Fibroblast of mammary gland (primary cell): ENCODE data around the gene CTNNA3.

Experiments
- DNase-seq: peaks from one replicate; pipeline ENCODE4 v3.0.0-alpha.2; 2010; ENCODE audit warnings: low read depth
- H3K4me3 ChIP-seq: 2 replicates; pipeline ENCODE4 v1.5.1; 2011; ENCODE audit warnings: low read depth, mild to moderate bottlenecking, low read length, moderate library complexity; ENCODE audit not compliant: control insufficient read depth
- TF ChIP-seq, protein P1 (sequence below): conservative IDR thresholded peaks from 2 replicates; pipeline ENCODE4 v1.5.1; 2011; ENCODE audit warnings: low read depth, low read length, inconsistent platforms; ENCODE audit not compliant: control insufficient read depth, insufficient read depth

The CTNNA3 gene

DNA sequence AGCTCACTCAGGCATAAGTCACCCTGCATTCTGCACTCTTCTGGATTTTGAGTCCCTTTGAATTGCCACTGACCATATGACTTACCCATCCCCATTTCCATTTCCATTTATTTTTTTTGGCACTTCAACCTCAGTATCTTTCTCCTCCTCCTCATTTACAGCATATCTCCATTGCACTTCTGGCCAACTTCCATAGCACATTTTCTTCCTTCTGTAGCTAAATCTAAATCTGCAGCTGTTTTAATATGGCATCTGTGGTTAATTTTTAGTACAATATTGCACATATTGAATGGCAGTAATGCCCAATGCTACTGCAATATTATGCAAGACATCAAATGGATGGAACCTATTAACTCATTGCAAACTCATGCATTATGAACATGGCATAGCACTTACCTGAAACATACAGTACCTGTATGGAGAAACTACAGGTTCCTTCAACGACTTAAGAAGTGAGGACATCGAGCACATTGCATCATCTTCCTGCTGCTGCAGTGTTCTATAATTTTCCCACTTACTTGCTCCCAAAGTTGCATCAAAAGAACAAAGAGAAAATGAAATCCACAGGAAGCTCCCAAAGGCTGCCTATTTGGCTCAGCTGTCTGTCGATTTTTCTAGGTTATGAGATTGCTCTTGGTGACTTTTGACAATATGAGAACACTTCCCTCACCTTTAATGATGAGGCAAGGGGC lies 714.5 kb downstream of the CTNNA3 start:
- TF ChIP-seq, protein P1, sequence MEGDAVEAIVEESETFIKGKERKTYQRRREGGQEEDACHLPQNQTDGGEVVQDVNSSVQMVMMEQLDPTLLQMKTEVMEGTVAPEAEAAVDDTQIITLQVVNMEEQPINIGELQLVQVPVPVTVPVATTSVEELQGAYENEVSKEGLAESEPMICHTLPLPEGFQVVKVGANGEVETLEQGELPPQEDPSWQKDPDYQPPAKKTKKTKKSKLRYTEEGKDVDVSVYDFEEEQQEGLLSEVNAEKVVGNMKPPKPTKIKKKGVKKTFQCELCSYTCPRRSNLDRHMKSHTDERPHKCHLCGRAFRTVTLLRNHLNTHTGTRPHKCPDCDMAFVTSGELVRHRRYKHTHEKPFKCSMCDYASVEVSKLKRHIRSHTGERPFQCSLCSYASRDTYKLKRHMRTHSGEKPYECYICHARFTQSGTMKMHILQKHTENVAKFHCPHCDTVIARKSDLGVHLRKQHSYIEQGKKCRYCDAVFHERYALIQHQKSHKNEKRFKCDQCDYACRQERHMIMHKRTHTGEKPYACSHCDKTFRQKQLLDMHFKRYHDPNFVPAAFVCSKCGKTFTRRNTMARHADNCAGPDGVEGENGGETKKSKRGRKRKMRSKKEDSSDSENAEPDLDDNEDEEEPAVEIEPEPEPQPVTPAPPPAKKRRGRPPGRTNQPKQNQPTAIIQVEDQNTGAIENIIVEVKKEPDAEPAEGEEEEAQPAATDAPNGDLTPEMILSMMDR, result no peak
- DNase-seq, result no peak
- no peak overlapping the region for H3K4me3 ChIP-seq

DNA sequence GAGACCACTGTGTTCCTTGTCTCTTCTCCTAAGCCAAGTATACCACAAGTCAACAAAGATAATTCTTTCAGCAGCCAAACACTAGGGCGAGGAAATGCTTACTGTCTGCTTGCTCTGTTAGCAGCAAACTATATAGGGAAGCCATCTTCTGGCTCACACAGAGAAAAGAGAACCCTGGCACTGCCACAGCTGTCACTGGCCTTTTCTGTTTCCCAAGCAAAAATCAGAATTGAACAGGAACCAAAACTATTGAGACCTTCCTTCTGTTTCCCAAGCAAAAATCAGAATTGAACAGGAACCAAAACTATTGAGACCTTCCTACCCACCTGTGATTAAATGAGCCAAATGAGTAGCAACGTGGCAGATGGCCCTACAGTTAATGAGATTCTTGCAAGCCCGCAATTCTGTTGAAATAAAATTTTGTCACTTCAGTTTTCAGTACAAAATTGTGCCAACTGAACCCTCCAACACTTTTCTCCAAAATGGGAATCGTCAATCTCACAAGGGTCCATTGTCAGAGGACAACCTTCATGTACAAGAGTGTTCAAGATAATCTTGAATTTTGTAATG lies 715.7 kb downstream of the CTNNA3 start:
- no peak for DNase-seq
- TF ChIP-seq, protein P1, result no peak
- H3K4me3 ChIP-seq, result no peak overlapping the region

DNA sequence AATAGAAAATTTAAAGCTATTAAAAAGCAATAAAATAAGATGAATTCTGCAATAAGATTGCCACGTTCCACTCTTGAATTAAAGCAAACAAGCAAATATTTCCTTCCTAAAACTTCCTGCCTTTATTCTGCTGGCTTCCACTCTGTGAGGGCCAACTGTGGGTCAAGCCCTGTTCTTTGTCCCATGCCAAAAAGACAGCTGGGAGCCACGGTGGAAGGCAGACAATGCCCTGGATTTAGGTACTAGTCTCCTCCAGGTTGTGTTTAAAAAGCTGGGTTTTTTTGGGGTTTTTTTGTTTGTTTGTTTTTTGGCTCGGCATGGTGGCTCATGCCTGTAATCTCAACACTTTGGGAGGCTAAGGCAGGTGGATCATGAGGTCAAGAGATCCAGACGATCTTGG lies 731.0 kb downstream of the CTNNA3 start:
- DNase-seq, result no peak
- no peak overlapping the region for H3K4me3 ChIP-seq
- TF ChIP-seq, protein P1, result no peak

DNA sequence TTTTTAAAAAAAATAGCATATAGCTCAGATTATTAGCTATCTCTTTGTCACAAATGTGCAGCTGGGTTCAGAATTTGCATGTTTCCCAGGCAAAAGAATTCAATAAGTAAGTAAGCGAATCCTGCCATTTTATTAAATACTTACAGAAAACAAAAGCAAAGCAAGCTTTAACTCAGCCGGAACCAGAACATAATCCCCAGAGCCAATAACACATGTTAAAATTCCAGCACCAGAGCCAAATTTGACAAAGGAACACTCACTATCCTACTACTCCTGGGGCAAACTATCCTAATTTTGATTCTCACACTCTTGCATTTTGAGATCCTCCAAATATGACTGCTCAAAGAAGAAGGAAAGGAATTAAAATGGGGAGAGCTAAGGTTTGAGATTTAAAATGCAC lies 737.5 kb downstream of the CTNNA3 start:
- no peak for DNase-seq
- no peak overlapping the region for H3K4me3 ChIP-seq
- TF ChIP-seq, protein P1, result no peak

DNA sequence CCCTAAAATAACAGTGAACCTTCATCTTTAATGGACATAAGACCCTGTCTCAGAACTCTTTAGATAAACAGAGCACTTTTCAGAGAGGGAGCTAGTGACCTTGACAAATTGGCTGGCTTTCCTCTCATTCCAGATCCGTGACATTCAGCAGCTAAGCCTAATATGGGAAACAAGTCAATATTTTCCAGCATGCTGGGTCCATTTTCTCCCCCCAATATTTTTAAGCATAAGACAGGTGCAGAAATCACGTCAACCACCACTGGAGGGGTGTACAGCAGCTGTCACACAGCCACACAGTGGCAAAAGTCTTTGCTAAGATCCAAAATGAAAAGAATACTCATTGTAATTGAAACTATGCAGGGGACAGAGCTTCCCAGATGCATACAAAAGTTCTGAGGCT lies 744.1 kb downstream of the CTNNA3 start:
- DNase-seq, result no peak
- TF ChIP-seq, protein P1, result no peak
- H3K4me3 ChIP-seq, result no peak overlapping the region

DNA sequence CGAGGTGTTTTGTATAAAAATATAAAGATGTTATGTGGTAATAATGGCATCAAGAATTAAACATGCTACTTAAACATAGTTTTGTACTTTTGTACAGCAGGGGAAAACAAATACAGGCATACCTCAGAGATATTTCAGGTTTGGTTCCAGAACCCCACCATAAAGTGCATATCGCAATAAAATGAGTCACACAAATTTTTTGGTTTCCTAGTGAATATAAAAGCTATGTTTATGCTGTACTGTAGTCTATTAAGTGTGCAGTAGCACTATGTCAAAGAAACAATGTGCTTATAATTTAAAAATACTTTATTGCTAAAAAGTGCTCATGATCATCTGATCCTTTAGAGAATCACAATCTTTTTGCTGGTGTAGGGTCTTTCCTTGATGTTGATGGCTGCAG lies 752.4 kb downstream of the CTNNA3 start:
- no peak overlapping the region for H3K4me3 ChIP-seq
- TF ChIP-seq, protein P1, result no peak
- no peak for DNase-seq
